ENCODE measurements around the gene NHP2.

The NHP2 gene

GRCh38 chr5:178174456-178174855 lies 20.8 kb upstream of the NHP2 start:
- no peak for DNase-seq

DNA sequence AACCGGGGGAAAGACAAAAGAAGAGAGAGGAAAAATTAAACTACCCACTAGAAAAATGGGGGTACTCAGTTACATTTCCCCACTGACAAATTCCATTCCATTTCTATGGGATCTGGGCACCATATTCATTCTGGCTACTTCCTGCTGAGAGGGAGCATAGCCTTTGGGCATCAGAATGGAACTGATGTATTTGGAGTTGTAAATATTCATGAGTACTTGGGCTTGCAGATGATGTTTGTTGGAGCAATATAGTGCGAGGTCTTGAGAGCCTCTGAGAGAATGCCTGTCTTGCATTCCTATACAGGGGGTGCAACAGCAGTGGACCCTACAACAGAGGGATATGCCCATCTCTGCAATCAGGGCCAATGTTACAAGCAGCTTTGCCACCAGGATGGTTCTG lies 16.8 kb upstream of the NHP2 start:
- DNase-seq = no peak

DNA sequence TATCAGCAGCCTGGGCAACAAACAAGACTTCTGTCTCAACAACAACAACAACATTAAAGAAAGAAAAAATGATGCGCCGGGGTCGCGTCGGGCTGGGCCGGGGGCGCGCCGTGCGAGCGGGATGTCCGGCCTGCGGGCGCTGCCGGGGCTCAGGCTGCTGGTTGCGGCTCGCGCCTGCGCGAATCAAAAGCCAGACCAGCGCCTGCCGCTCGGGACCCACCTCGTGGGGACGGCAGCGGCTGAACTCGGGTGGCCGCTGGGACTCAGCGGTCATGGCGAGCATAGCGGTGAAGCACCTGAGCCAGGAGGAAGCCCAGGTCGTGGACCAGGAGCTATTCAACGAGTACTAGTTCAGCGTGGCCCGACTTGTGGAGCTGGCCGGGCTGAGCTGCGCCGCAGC lies 11.9 kb upstream of the NHP2 start:
- no peak for DNase-seq

GRCh38 chr5:178163772-178164735 lies 10.4 kb upstream of the NHP2 start:
- peak; percentile 94 for DNase-seq

DNA sequence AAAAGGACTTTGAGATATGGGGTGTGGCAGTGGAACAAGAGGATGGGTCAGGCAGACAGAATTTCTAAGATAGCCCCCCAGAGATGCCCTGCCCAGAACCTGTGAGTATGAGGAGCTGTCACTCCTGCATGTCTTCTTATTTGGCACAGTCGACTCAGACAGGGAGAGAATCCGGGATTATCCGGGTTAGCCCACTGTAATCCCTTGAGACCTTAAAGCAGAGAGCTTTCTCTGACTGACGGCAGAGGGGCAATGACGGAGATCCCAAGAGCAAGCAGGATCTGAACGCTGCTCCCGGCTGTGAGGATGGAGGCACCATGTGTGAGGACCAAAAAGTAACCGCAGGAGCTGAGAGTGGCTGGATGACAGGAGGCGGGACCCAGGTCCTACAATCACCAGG lies 8.8 kb upstream of the NHP2 start:
- no peak for DNase-seq

- DNase-seq = no peak
Measured at GRCh38 chr5:178160176-178160575, 6.5 kb upstream of the NHP2 start.

DNA sequence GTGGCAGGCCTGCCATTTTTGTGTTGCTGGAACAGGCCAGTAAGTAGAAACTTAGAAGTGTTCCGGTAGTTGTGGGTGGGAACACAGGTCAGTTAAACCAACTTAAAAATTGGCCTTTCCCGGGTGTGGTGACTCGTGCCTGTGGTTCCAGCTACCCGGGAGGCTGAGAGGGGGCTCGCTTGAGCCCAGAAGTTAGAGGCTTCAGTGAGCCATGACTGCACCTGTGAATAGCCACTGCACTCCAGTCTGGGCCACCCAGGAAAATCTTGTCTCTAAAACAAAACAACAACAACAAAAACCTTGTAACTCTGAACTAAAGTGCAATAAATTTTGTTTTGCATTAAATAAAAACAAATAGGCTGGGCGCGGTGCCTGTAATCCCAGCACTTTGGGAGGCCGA lies 1.4 kb upstream of the NHP2 start:
- no peak for DNase-seq

DNA sequence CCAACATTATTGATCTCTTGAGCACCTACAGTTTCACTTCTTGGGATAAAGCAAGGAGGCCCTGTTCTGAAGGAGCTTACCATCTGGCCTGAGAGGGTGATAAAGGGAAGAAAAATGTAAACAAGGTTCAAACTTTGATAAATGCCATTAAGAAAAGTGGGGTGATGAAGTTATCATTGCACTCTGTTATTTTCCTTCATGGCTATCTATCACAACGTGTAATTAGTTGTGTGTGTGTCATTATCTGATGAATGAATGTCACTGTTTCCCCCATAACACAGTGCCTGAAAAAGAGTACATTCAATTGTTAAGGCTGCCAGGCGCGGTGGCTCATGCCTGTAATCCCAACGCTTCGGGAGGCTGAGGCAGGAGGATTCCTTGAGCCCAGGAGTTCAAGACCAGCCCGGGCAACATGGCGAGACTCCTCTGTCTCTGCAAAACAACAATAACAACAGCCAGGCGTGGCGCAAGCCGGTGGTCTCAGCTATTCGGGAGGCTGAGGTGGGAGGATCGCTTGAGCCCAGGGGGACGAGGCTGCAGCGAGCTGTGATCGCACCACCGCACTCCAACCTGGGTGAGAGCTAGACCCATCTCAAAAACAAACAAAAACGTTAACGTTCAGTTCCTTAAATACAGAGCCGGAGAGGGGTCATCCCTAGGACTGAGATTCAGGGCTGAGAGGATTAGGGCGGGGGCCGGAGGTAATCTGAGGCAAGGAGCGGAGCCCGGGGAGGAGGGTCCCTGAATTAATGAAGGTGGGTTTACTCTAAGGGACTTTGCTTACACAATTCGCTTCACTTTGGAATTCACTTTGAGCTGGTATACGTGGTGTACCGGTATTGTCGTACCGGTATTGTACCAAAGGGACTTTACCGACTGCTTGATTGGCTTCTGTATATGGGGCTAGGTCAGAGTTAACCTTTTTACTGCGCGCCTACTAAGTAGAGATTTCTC lies 917 bp downstream of the NHP2 start:
- no peak for DNase-seq

DNA sequence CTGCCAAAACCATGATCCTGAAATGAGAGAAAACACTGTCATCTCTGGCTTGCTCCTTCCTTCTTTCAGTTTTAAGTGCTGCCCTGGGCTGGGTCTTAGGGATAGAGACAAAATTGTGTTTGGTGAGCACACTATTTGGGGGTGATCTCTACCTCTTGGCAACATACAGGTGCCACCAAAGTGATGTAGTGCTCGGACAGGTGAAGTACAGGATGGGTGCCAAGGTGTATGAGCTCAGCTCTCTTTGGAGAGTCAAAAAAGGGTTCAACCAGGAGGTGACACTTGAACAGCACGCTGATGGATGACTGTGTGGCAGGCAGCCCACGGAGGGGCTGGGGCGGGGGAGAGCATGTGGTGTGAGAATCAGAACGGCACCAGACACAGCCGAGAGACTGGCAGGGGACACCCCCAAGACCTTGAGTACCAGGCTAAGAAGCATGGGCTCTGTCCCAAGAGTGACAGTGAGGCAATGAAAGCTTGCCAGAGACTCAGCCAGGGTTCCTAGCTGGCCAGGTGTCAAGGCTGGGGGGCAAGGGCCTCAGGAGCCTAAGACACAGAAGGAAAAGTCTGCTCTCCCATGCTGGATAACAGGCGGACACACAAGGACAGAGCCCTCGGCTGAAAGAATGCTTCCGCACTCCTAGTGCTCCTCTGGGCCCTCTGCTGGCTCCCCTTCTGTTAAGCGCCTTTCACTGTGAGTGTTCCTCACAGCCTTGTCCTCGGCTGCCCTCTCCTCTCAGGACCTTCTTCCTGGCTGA lies 2.5 kb downstream of the NHP2 start:
- DNase-seq = no peak

DNA sequence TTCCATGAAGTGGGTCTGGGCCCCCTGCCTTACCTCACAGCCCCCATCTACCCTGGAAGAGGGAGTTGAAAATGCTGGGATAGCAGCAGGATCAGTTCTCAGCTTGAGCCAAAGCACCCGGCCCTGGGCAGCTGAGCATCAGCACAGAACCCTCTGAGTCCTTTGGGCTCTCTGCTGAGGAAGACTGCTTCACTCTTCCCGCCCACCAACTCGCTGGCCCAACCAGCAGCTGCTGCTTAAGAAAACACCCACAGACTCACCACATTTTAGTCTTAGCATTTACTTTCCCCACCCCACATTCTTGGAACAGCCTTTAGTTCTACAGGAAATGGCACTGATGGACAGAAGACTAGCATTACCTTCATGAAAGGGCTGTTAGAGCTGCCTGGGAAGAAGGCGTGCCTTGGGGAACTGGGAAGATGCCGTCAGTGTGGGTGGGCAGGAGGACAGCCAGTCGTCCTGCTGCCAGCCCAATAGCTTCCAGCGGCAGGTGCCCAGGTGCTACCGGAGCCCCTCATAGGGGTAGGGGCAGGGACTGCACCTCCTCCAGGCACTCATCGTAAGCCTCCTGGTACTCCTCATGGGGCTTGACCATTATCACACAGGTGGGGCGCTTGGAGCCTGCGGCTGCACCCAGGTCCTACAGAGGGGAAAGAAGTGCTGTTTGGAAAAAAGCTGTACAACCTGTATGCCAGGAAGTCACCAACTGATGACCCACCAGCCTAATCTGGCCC lies 4.3 kb downstream of the NHP2 start:
- DNase-seq = no peak

DNA sequence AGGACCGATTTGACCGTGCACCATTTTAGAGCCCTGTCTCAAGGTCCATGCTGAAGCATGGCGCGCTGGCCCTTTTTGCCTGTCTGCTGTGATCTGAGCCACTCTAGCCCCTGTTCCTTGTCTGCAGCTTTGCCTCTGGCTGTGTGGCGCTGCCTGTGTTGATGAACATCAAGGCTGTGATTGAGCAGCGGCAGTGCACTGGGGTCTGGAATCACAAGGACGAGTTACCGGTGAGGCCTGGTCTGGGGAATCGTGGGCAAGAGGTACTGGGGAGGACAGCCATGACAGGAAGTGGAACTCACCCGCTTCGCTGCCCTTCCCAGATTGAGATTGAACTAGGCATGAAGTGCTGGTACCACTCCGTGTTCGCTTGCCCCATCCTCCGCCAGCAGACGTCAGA lies 6.3 kb downstream of the NHP2 start:
- DNase-seq = no peak

DNA sequence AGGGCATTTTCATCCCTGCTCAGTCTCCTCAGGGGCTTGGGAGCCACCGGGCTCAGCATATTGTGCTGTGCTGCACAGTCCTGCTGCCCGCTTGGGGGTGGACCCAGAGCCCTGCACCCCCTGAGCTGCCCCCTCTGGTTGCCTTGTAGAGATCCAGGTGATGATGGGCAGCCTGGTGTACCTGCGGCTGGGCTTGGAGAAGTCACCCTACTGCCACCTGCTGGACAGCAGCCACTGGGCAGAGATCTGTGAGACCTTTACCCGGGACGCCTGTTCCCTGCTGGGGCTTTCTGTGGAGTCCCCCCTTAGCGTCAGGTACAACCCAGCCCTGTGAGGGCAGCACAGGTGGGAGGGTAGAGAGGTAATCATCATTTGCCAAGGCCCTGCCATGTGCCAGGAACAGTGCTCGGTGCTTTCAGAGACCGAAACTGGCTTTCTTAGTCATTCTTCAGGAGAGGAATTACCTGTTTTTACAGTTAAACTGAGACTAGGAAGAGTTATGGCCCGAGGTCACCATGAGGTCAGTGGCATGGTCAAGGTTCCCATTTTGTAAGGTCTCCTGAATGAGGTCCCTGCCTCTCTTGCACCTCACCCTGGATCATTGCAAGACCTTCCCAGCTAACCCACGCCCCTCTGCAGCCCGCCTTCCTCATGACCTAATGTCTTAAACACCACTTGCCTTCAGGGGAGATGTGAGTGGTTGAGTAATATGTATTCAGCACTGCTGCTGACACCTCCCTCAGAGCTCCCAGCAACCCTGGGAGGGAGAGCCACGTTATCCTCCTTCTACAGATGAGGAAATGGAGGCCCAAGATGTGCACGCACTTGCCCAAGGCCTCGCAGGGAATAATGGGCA lies 7.5 kb downstream of the NHP2 start:
- DNase-seq = peak; percentile 74

GRCh38 chr5:178143901-178144300 lies 9.8 kb downstream of the NHP2 start:
- DNase-seq = no peak

DNA sequence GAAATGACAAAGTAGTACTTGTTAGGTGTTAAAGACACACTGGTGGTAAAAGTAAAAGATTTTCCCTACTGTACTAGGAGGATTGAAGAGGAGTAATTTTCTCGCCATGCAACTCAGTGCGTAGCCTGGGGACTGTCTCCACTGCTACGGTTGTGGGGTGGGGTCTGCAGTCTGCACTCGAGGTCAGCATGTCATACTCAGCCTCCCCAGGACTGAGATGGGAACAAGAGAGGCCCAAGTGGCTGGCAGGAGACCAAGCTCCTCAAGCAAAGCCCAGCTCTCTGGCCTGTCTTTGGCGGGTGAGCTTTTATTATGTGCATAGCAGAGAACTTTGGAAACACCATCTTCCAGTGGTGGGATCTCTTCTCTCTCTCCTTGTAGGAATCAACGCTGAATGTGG lies 10.4 kb downstream of the NHP2 start:
- DNase-seq = no peak

GRCh38 chr5:178142642-178143041 lies 11.0 kb downstream of the NHP2 start:
- DNase-seq = no peak

GRCh38 chr5:178141550-178141949 lies 12.1 kb downstream of the NHP2 start:
- no peak for DNase-seq

DNA sequence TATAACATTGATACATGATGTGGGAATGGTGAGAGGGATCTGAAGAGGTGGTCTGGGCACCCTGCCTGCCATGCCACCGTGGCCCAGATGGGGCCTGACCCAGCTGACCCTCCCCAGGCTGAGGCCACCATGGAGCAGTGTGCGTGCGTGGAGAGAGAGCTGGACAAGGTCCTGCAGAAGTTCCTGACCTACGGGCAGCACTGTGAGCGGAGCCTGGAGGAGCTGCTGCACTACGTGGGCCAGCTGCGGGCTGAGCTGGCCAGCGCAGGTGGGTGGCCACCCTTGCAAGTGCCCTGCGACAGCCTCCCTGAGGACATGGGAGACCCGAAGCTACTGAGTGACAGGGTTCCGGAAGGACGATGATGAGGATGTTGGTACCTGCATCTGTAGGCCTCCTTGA lies 15.7 kb downstream of the NHP2 start:
- no peak for DNase-seq

DNA sequence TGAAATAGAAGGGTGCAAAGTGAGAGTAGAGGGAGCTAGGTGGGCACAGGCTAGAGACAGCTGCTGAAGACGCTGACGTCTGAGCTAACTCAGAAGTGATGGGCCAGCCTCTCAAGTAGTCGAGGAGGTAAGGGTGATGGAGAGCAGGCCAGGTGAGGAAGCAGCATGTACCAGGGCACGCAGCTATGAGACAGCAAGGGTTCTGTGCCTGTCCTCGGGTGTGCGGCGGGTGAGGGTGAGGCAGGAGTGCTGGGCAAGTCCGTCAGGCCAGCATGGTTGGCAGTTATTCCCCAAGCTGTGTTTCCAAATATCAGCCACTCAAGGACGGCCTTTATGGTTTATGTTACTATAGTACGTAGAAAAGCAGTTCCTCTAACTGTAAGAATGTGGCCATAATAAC lies 16.7 kb downstream of the NHP2 start:
- DNase-seq = no peak

GRCh38 chr5:178131446-178131996 lies 22.2 kb downstream of the NHP2 start:
- no peak for DNase-seq

- peak; percentile 85 for DNase-seq
Measured at GRCh38 chr5:178130576-178131445, 22.9 kb downstream of the NHP2 start, which contains the start of gene RMND5B. RMND5B (plus strand) TSS chr5:178131014; CDS start chr5:178138120, 7,106 bp downstream.
